CD4-positive, alpha-beta memory T cell (primary cell): ENCODE measurements around the gene S100A13. TPM values are rescaled to one million over a fixed set of nuclear protein-coding genes. Genes with fewer than 3 reads are reported as not detected.
A peak's percentile ranks its signal among the peaks of the same experiment; 100 is the strongest.

Experiments
- CTCF ChIA-PET: fragments of 350-600 bp; sonication (Branson Sonifier 250); formaldehyde crosslinking; loops from one replicate; lab custom pipeline; 2021; ENCODE audit warnings: inconsistent platforms; ENCODE audit not compliant: partially characterized antibody; lab: Charles Lee
- POLR2A ChIA-PET: fragments of 350-600 bp; sonication (Branson Sonifier 250); formaldehyde crosslinking; loops from one replicate; lab custom pipeline; 2021; ENCODE audit not compliant: partially characterized antibody; lab: Charles Lee
- DNase-seq, 5 donors: peaks; one replicate each; pipeline versions ENCODE4 v3.0.0 to v3.0.0-alpha.2; 2020 to 2022; ENCODE audit warnings: mixed read lengths in 1 of 5
- H3K27ac ChIP-seq: one replicate; pipeline ENCODE4 v1.7.0; 2013; ENCODE audit warnings: low read depth, low read length
- H3K27me3 ChIP-seq: 2 replicates; pipeline ENCODE4 v1.7.0; 2013; ENCODE audit warnings: mild to moderate bottlenecking, low read length, moderate library complexity; ENCODE audit not compliant: insufficient read depth
- H3K36me3 ChIP-seq: 2 replicates; pipeline ENCODE4 v1.7.0; 2013; ENCODE audit warnings: mild to moderate bottlenecking, low read length, moderate library complexity; ENCODE audit not compliant: insufficient read depth
- H3K4me1 ChIP-seq: 2 replicates; pipeline ENCODE4 v1.7.0; 2013; ENCODE audit warnings: mild to moderate bottlenecking, low read length, moderate library complexity; ENCODE audit not compliant: insufficient read depth
- H3K4me3 ChIP-seq, 2 donors: one replicate each; pipeline ENCODE4 v1.7.0; 2013; ENCODE audit warnings: low read length in 2 of 2, mild to moderate bottlenecking in 1 of 2
- H3K9me3 ChIP-seq, 2 donors: one replicate each; pipeline ENCODE4 v1.7.0; 2013; ENCODE audit warnings: low read length in 2 of 2, control low read depth in 1 of 2; ENCODE audit not compliant: control insufficient read depth in 1 of 2
- H3K27ac Mint-ChIP-seq, 7 donors: one replicate each; pipeline ENCODE4 v1.8.0; 2020 to 2021; ENCODE audit warnings: mixed read lengths in 7 of 7, mild to moderate bottlenecking in 6 of 7, inconsistent platforms in 3 of 7, moderate library complexity in 3 of 7
- H3K27me3 Mint-ChIP-seq, 2 donors: one replicate each; pipeline ENCODE4 v1.8.0; 2020 to 2021; ENCODE audit warnings: mixed read lengths in 2 of 2
- H3K36me3 Mint-ChIP-seq, 2 donors: one replicate each; pipeline ENCODE4 v1.8.0; 2020 to 2021; ENCODE audit warnings: mixed read lengths in 2 of 2, inconsistent platforms in 1 of 2, mild to moderate bottlenecking in 1 of 2
- H3K4me1 Mint-ChIP-seq, 4 donors: one replicate each; pipeline ENCODE4 v1.8.0; 2020 to 2021; ENCODE audit warnings: mixed read lengths in 4 of 4, mild to moderate bottlenecking in 1 of 4
- H3K4me3 Mint-ChIP-seq, 8 donors: one replicate each; pipeline ENCODE4 v1.8.0; 2020 to 2021; ENCODE audit warnings: mixed read lengths in 8 of 8, mild to moderate bottlenecking in 7 of 8, moderate library complexity in 6 of 8, inconsistent platforms in 3 of 8
- H3K9me3 Mint-ChIP-seq, 8 donors: one replicate each; pipeline ENCODE4 v1.8.0; 2020 to 2021; ENCODE audit warnings: mixed read lengths in 8 of 8, mild to moderate bottlenecking in 5 of 8, inconsistent platforms in 3 of 8, moderate library complexity in 1 of 8
- intact Hi-C: fragments of 100-400 bp; cut with micrococcal nuclease; formaldehyde crosslinking; loops from one replicate; pipeline ENCODE4 v1.15.1; 2023
- polyA plus RNA-seq, 2 donors: library from polyadenylated mRNA; unstranded; fragments of 300-500 nt; fragmentation: Illumina TruSeq; gene quantifications; one replicate each; pipeline ENCODE4 v1.2.3, GENCODE V29; 2021
- total RNA-seq, 2 experiments: library from RNA; stranded (reverse); gene quantifications; one replicate each; pipeline ENCODE4 v1.2.3, GENCODE V29; 2021

The S100A13 gene
- total and polyA plus RNA-seq, 4 experiments from 2014 or later, result 0.56 to 5.2 (median 4.3) TPM; not detected in 1

DNA sequence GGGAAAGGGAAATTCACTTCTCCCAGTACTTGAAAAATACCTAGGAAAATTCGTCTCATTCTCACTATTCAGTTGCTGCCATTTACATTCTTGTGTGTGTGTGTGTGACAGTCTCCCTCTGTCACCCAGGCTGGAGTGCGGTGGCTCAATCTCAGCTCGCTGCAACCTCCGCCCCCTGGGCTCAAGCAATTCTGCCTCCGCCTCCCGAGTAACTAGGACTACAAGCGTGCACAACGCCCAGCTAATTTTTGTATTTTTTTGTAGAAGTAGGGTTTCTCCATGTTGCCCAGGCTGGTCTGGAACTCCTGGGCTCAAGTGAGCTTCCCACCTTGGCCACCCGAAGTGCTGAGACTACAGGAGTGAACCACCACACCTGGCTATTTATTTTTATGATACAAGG, 32.4 kb upstream of the S100A13 start:
- Mint-ChIP-seq H3K9me3 (no peaks in the 10 kb centered on the region), H3K36me3 (peaks cover 31 to 44% of the 10 kb centered on the region in 2 donors), H3K4me1 (peaks cover 9 to 21% (median 14%) of the 10 kb centered on the region in 4 donors), H3K4me3 (peak overlapping the region; percentile 94 to 97 (median 96)), H3K27me3 (no peaks in the 10 kb centered on the region), H3K27ac (peak overlapping the region in 6 of 7 donors; percentile 89 to 97 (median 96))
- peaks cover 19% of the 10 kb centered on the region for H3K4me1 ChIP-seq
- ChIA-PET POLR2A (interaction anchor here (0.6 to 3.0 kb wide), 12 partner anchors 9 to 599 kb away, joined by 3 to 33 read pairs (median 6); partner anchors contain the start of genes CHTOP, ILF2 and S100A6), CTCF (interaction anchor here (0.7 kb wide), 2 partner anchors 25 to 308 kb away, joined by 3 to 4 read pairs; partner anchors contain the start of gene CHTOP)
- H3K36me3 ChIP-seq, result peaks cover 38% of the 10 kb centered on the region
- DNase-seq, result no peak
- peak overlapping the region in 1 of 2 donors; percentile 67 for H3K4me3 ChIP-seq
- peak overlapping the region; percentile 89 for H3K27ac ChIP-seq
- no peaks in the 10 kb centered on the region for H3K27me3 ChIP-seq
- no peaks in the 10 kb centered on the region for H3K9me3 ChIP-seq
- intact Hi-C loops, result loop anchor here (2.0 kb wide), 1 partner anchor 19 kb away; the partner anchor contains the start of gene NPR1

DNA sequence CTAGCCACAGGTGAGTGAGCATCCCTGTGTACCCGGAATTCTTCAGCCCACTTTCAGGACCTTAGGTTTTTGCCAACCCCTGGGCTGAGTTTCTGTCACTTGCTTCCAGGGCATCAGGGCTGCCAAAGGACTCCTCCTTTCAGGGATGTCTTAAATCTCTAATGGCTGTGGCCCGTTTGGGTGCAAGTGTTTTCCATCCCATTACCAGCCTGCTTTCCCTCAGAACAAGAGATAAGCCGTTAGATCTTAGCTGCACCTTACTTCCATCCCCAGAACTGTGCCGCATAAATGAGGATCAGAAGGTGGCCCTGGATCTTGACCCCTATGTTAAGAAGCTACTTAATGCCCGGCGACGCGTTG, 31.9 kb upstream of the S100A13 start:
- Mint-ChIP-seq H3K9me3 (no peaks in the 10 kb centered on the region), H3K27ac (peak overlapping the region; percentile 89 to 97 (median 95)), H3K4me1 (peaks cover 9 to 21% (median 14%) of the 10 kb centered on the region in 4 donors), H3K36me3 (peaks cover 26 to 40% of the 10 kb centered on the region in 2 donors), H3K4me3 (peak overlapping the region; percentile 94 to 97 (median 96)), H3K27me3 (no peaks in the 10 kb centered on the region)
- DNase-seq, result no peak
- Histone ChIP-seq H3K9me3 (no peaks in the 10 kb centered on the region), H3K27ac (peak overlapping the region; percentile 89), H3K27me3 (no peaks in the 10 kb centered on the region), H3K36me3 (peaks cover 33% of the 10 kb centered on the region), H3K4me1 (peaks cover 19% of the 10 kb centered on the region), H3K4me3 (peak overlapping the region; percentile 66 to 67)
- intact Hi-C loops, result loop anchor here (2.0 kb wide), 1 partner anchor 20 kb away; the partner anchor contains the start of gene NPR1
- CTCF ChIA-PET, result interaction anchor here (0.7 to 1.2 kb wide), 2 partner anchors 25 to 148 kb away, joined by 3 read pairs; partner anchors contain the start of gene CHTOP
- POLR2A ChIA-PET, result interaction anchor here (1.0 to 3.0 kb wide), 13 partner anchors 8 to 331 kb away, joined by 3 to 33 read pairs (median 7); partner anchors contain the start of genes CHTOP, ILF2, RPS27 and S100A4

DNA sequence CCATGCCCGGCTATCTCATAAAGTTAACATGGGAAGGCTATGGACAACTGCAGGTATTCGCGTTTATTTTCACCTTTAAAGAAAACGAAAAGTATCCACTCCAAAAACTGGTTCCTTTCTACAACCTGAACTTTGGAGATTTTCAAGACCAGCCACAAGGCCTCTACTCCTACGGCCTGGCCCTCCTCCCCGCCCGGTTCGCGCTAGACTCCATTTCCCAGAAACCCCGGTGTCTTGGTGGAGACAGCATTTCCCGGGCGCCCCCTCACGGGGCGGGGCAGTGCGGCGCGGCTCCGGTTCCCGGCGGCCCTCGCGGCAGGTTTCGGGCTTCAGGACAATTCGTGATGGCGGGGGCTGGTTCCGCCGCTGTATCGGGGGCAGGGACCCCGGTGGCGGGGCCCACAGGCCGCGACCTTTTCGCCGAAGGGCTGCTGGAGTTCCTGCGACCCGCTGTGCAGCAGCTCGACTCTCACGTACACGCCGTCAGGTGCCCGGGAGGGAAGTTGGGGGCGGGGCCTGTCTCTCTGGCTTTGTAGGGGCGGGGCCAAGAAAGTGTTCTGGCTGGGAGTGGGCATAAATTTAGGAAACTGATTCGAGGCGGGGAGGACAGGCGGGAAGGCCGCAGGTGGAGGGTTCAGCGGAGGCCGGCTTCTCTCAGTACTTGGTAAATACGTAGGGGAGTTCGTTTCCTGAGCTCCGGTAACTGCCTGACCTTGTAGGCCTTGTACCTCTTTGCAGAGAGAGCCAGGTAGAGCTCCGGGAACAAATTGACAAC, 31.3 kb upstream of the S100A13 start, which contains the start of gene SNAPIN:
Gene SNAPIN (plus strand): TSS at position 304 of the 775 bp plus-strand sequence. CDS start 41 bp downstream, at position 345.
- intact Hi-C loops, result loop anchor here (1.0 to 2.0 kb wide), 3 partner anchors 13 to 24 kb away; partner anchors contain the start of genes CHTOP and NPR1
- peaks cover 9 to 25% (median 14%) of the 10 kb centered on the region in 4 donors for H3K4me1 Mint-ChIP-seq
- peaks cover 28% of the 10 kb centered on the region for H3K36me3 ChIP-seq

DNA sequence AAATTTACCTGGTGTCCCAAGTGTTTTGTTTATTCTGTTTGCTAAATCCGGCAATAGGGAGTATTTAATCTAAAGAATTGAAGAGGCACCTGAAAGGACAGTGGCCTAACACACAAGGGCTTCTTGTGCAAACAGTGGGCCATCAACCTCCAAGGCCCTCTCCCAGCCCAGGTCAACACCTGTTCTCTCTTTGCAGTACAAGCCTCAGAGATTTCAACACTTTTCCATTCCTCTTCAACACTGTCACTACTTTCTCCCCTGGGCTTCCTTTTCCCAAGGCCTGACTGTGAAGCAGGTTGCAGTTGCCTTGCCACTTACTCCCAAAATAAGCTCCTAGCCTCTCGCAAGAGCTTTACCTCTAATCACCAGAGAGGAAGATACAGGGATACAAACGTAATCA, 28.0 kb upstream of the S100A13 start:
- no peak overlapping the region for H3K27ac ChIP-seq
- H3K27me3 ChIP-seq, result no peaks in the 10 kb centered on the region
- ChIA-PET POLR2A (interaction anchor here (0.8 to 1.2 kb wide), 2 partner anchors 16 to 22 kb away, joined by 3 to 4 read pairs; partner anchors contain the start of gene CHTOP), CTCF (no interaction called here)
- Mint-ChIP-seq H3K4me3 (no peak overlapping the region), H3K36me3 (peaks cover 0 to 6% of the 10 kb centered on the region in 2 donors), H3K4me1 (peaks cover 9 to 25% (median 14%) of the 10 kb centered on the region in 4 donors), H3K9me3 (no peaks in the 10 kb centered on the region), H3K27ac (peak overlapping the region in 1 of 7 donors; percentile 10), H3K27me3 (no peaks in the 10 kb centered on the region)
- H3K9me3 ChIP-seq, result no peaks in the 10 kb centered on the region
- no peak overlapping the region for H3K4me3 ChIP-seq
- no peaks in the 10 kb centered on the region for H3K36me3 ChIP-seq
- peaks cover 19% of the 10 kb centered on the region for H3K4me1 ChIP-seq
- no peak for DNase-seq
- intact Hi-C loops, result no loop called here

More for the DNA sequence above, 31.3 kb upstream of the S100A13 start, which contains the start of gene SNAPIN:
- Mint-ChIP-seq H3K4me3 (peak within 1 kb of the TSS; percentile 94 to 97 (median 96)), H3K36me3 (peaks cover 23 to 35% of the 10 kb centered on the region in 2 donors), H3K9me3 (no peaks in the 10 kb centered on the region), H3K27me3 (no peaks in the 10 kb centered on the region), H3K27ac (peak within 1 kb of the TSS; percentile 89 to 97 (median 95))
- peak within 1 kb of the TSS; percentile 89 for H3K27ac ChIP-seq
- CTCF ChIA-PET, result interaction anchor here (1.2 kb wide), 1 partner anchor 148 kb away, joined by 3 read pairs; no protein-coding TSS in a partner anchor
- H3K4me3 ChIP-seq, result peak within 1 kb of the TSS; percentile 66 to 67
- peaks cover 19% of the 10 kb centered on the region for H3K4me1 ChIP-seq
- H3K27me3 ChIP-seq, result no peaks in the 10 kb centered on the region
- POLR2A ChIA-PET, result interaction anchor here (1.0 to 3.0 kb wide), 13 partner anchors 9 to 332 kb away, joined by 3 to 33 read pairs (median 7); partner anchors contain the start of genes CHTOP, ILF2, RPS27 and S100A4
- peak; percentile 88 to 91 (median 89) for DNase-seq
- no peaks in the 10 kb centered on the region for H3K9me3 ChIP-seq

DNA sequence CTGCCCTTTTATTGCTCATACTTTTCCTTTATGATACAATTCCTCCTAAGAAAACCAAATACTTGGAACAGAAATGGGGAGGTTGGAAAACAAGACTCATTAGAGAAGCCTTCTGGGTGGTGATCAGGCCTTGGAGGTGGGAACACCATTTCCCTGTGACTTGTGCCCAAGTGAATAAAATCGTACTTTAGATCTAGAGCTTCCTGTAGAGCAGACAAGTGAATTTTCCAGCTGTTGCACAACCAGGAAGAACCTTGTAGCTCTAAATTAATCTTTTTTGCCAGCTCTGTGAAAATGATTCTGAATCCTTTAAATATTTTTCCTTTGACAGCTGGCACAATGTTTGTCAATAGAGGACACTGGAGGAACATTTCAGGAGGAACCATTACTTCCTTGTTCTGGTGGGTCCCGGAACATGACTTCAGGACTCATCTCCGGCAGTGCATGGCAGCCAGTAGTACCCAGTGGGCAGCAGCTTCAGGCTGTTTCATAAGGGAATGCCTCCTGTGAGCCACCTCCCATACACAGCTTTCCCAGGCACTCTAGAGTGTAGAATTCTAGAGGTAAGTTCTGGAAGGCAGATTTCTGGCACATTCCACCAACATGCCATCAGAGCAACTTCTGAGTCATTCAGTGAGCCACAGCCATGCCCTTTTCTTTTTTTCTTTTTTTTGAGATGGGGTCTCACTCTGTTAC, 25.6 kb upstream of the S100A13 start:
- intact Hi-C loops, result no loop called here
- Mint-ChIP-seq H3K4me1 (peaks cover 10 to 29% (median 15%) of the 10 kb centered on the region in 4 donors), H3K36me3 (peaks cover 0 to 2% of the 10 kb centered on the region in 2 donors), H3K9me3 (no peaks in the 10 kb centered on the region), H3K27ac (peak overlapping the region in 2 of 7 donors; percentile 44 to 53), H3K4me3 (no peak overlapping the region), H3K27me3 (no peaks in the 10 kb centered on the region)
- Histone ChIP-seq H3K4me1 (peaks cover 18% of the 10 kb centered on the region), H3K4me3 (no peak overlapping the region), H3K9me3 (no peaks in the 10 kb centered on the region), H3K27ac (no peak overlapping the region), H3K27me3 (no peaks in the 10 kb centered on the region), H3K36me3 (no peaks in the 10 kb centered on the region)
- no peak for DNase-seq
- ChIA-PET POLR2A (interaction anchor here (1.0 kb wide), 1 partner anchor 13 kb away, joined by 3 read pairs; no protein-coding TSS in a partner anchor), CTCF (interaction anchor here (1.7 to 2.4 kb wide), 2 partner anchors 10 to 14 kb away, joined by 5 read pairs; no protein-coding TSS in a partner anchor)

DNA sequence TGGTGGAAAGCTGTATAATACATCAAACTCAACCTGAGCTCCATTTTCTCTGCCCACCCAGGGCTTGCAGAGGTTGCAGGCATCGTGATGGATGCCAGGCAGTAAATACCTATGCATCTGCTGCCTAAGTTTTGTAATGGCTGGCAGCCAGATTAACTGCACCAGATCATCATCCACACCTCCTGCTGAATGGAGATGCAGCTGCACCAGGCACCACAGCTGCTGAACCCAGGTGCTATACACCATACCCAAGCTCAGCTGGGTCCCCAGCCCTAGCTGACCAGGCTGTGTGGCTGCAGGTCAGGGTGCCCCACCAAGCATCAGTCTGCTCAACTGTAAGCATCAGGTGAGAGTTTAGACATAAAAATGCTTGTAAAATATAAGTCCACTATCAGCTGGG, 24.5 kb upstream of the S100A13 start:
- peaks cover 16% of the 10 kb centered on the region for H3K4me1 ChIP-seq
- Mint-ChIP-seq H3K4me3 (no peak overlapping the region), H3K36me3 (peaks cover 0 to 8% of the 10 kb centered on the region in 2 donors), H3K27me3 (no peaks in the 10 kb centered on the region), H3K27ac (no peak overlapping the region), H3K9me3 (no peaks in the 10 kb centered on the region), H3K4me1 (peaks cover 13 to 37% (median 20%) of the 10 kb centered on the region in 4 donors)
- H3K9me3 ChIP-seq, result no peaks in the 10 kb centered on the region
- H3K27me3 ChIP-seq, result no peaks in the 10 kb centered on the region
- no peak for DNase-seq
- POLR2A ChIA-PET, result interaction anchor here (0.6 to 1.2 kb wide), 5 partner anchors 8 to 76 kb away, joined by 3 read pairs; partner anchors contain the start of genes CHTOP and INTS3
- no peak overlapping the region for H3K27ac ChIP-seq
- intact Hi-C loops, result no loop called here
- no peak overlapping the region for H3K4me3 ChIP-seq
- CTCF ChIA-PET, result interaction anchor here (1.7 to 2.4 kb wide), 2 partner anchors 9 to 13 kb away, joined by 5 read pairs; no protein-coding TSS in a partner anchor
- no peaks in the 10 kb centered on the region for H3K36me3 ChIP-seq
